Loucy (cell line): Measurements from ENCODE around the gene ZBTB20.

Source experiments
- H2AFZ ChIP-seq: fragments of 200-600 bp; sonication (generic); 2 replicates; pipeline ENCODE4 v1.6.0; 2016; ENCODE audit warnings: antibody characterized with exemption, mild to moderate bottlenecking, low read length, moderate library complexity
- H3F3A ChIP-seq: fragments of 200-600 bp; 2 replicates; pipeline ENCODE4 v1.6.0; 2016; ENCODE audit warnings: antibody characterized with exemption, low read depth, mild to moderate bottlenecking
- H3K27me3 ChIP-seq: fragments of 200-600 bp; sonication (generic); 2 replicates; pipeline ENCODE4 v1.6.1; 2014; ENCODE audit warnings: low read length, mild to moderate bottlenecking; ENCODE audit not compliant: insufficient read depth, poor library complexity, severe bottlenecking
- H3K36me3 ChIP-seq: fragments of 200-600 bp; sonication (generic); 2 replicates; pipeline ENCODE4 v1.6.1; 2016; ENCODE audit warnings: low read length; ENCODE audit not compliant: insufficient read depth
- H3K4me1 ChIP-seq: fragments of 200-600 bp; sonication (generic); 2 replicates; pipeline ENCODE4 v1.5.1; 2014; ENCODE audit warnings: low read length, mild to moderate bottlenecking; ENCODE audit not compliant: insufficient read depth, poor library complexity, severe bottlenecking
- H3K4me2 ChIP-seq: fragments of 200-600 bp; sonication (generic); 2 replicates; pipeline ENCODE4 v1.6.0; 2014; ENCODE audit warnings: antibody characterized with exemption, low read length, low read depth, mild to moderate bottlenecking; ENCODE audit not compliant: poor library complexity, severe bottlenecking
- H3K4me3 ChIP-seq: fragments of 200-600 bp; sonication (generic); 2 replicates; pipeline ENCODE4 v1.5.1; 2014; ENCODE audit warnings: low read length, mild to moderate bottlenecking, mixed read lengths; ENCODE audit not compliant: poor library complexity, severe bottlenecking
- H3K79me2 ChIP-seq: fragments of 200-600 bp; sonication (generic); 2 replicates; pipeline ENCODE4 v1.6.1; 2014; ENCODE audit warnings: low read length; ENCODE audit not compliant: insufficient read depth
- H3K9ac ChIP-seq: fragments of 200-600 bp; sonication (generic); 2 replicates; pipeline ENCODE4 v1.6.0; 2014; ENCODE audit warnings: mild to moderate bottlenecking, low read depth, low read length, moderate library complexity; ENCODE audit not compliant: poor library complexity, severe bottlenecking
- H3K9me2 ChIP-seq: fragments of 200-600 bp; sonication (generic); replicated peaks from 2 replicates; pipeline ENCODE4 v1.6.1; 2016; ENCODE audit warnings: low read depth, low read length, mixed read lengths
- H3K9me3 ChIP-seq: fragments of 200-600 bp; sonication (generic); 2 replicates; pipeline ENCODE4 v1.6.1; 2014; ENCODE audit warnings: mild to moderate bottlenecking, antibody characterized with exemption, low read length, low read depth; ENCODE audit not compliant: insufficient read depth
- H4K20me1 ChIP-seq: fragments of 200-600 bp; sonication (generic); 2 replicates; pipeline ENCODE4 v1.6.0; 2014; ENCODE audit warnings: antibody characterized with exemption, low read length, mild to moderate bottlenecking; ENCODE audit not compliant: insufficient read depth, poor library complexity, severe bottlenecking
- CTCF ChIP-seq: fragments of 200-600 bp; sonication (generic); conservative IDR thresholded peaks from 2 replicates; pipeline ENCODE4 v1.5.1; 2014; ENCODE audit warnings: mild to moderate bottlenecking, antibody characterized with exemption, low read length
- EZH2phosphoT487 ChIP-seq: fragments of 200-600 bp; IDR thresholded peaks from 2 replicates; pipeline ENCODE4 v1.6.1; 2018; ENCODE audit warnings: antibody characterized with exemption, mild to moderate bottlenecking, moderate library complexity, borderline replicate concordance

The ZBTB20 gene

GRCh38 chr3:114538211-114538610 is 608.9 kb downstream of the ZBTB20 start:
- no peaks in the 10 kb centered on the region for H3K27me3 ChIP-seq
- H3K9ac ChIP-seq = no peak overlapping the region
- no peaks in the 10 kb centered on the region for H3K9me2 ChIP-seq
- H3K4me2 ChIP-seq = no peak overlapping the region
- H3F3A ChIP-seq = no peaks in the 10 kb centered on the region
- no peaks in the 10 kb centered on the region for H3K36me3 ChIP-seq
- H3K9me3 ChIP-seq = no peaks in the 10 kb centered on the region
- H2AFZ ChIP-seq = no peak overlapping the region
- no peak for TF ChIP-seq EZH2phosphoT487
- TF ChIP-seq CTCF = no peak
- no peaks in the 10 kb centered on the region for H3K79me2 ChIP-seq
- no peaks in the 10 kb centered on the region for H3K4me1 ChIP-seq
- no peaks in the 10 kb centered on the region for H4K20me1 ChIP-seq
- H3K4me3 ChIP-seq = no peak overlapping the region

- no peaks in the 10 kb centered on the region for H3K36me3 ChIP-seq
- H3K79me2 ChIP-seq = no peaks in the 10 kb centered on the region
- H3K9me2 ChIP-seq = no peaks in the 10 kb centered on the region
- no peak overlapping the region for H3K4me3 ChIP-seq
- no peaks in the 10 kb centered on the region for H3K27me3 ChIP-seq
- no peaks in the 10 kb centered on the region for H4K20me1 ChIP-seq
- no peak for TF ChIP-seq CTCF
- no peak for TF ChIP-seq EZH2phosphoT487
- H3F3A ChIP-seq = no peaks in the 10 kb centered on the region
- H3K4me1 ChIP-seq = no peaks in the 10 kb centered on the region
- H2AFZ ChIP-seq = no peak overlapping the region
- H3K9ac ChIP-seq = no peak overlapping the region
- no peaks in the 10 kb centered on the region for H3K9me3 ChIP-seq
- H3K4me2 ChIP-seq = no peak overlapping the region
These were observed 618.6 kb downstream of the ZBTB20 start for GRCh38 chr3:114528517-114528916.

GRCh38 chr3:114527036-114527644 is 619.9 kb downstream of the ZBTB20 start:
- no peaks in the 10 kb centered on the region for H3K36me3 ChIP-seq
- H3K9me2 ChIP-seq = no peaks in the 10 kb centered on the region
- H4K20me1 ChIP-seq = no peaks in the 10 kb centered on the region
- H2AFZ ChIP-seq = no peak overlapping the region
- no peaks in the 10 kb centered on the region for H3K9me3 ChIP-seq
- H3K4me3 ChIP-seq = no peak overlapping the region
- TF ChIP-seq CTCF (peak; percentile 62), EZH2phosphoT487 (no peak)
- H3F3A ChIP-seq = no peaks in the 10 kb centered on the region
- H3K4me1 ChIP-seq = no peaks in the 10 kb centered on the region
- no peaks in the 10 kb centered on the region for H3K79me2 ChIP-seq
- no peak overlapping the region for H3K9ac ChIP-seq
- no peak overlapping the region for H3K4me2 ChIP-seq
- H3K27me3 ChIP-seq = no peaks in the 10 kb centered on the region
